GM18867 (cell line): Measurements from ENCODE around the gene CBARP.
A peak's percentile ranks its signal among the peaks of the same experiment; 100 is the strongest.

Experiments
- ATAC-seq: cut with Tn5 transposase; IDR thresholded peaks from one replicate; pipeline ENCODE4 v1.9.1; 2021; ENCODE audit warnings: mild to moderate bottlenecking, moderate library complexity; ENCODE audit not compliant: unreplicated experiment

CBARP gene

GRCh38 chr19:1241417-1242095 lies 3.8 kb upstream of the CBARP start, which contains the start of gene ATP5F1D:
ATP5F1D (plus strand) TSS chr19:1241751; CDS start chr19:1241851, 100 bp downstream.
- ATAC-seq: peak; percentile 49

GRCh38 chr19:1240925-1241324 lies 3.1 kb upstream of the CBARP start:
- no peak for ATAC-seq

GRCh38 chr19:1239796-1240737 lies 2.3 kb upstream of the CBARP start:
- peak; percentile 40 for ATAC-seq

- no peak for ATAC-seq
These were observed 1.6 kb upstream of the CBARP start for GRCh38 chr19:1239420-1239795.

GRCh38 chr19:1238369-1239303 lies 831 bp upstream of the CBARP start:
- no peak for ATAC-seq

- no peak for ATAC-seq
These were observed 662 bp downstream of the CBARP start for GRCh38 chr19:1237027-1237659.

- ATAC-seq: no peak
These were observed 1.2 kb downstream of the CBARP start for GRCh38 chr19:1236576-1236975.

- ATAC-seq: no peak
These were observed 1.9 kb downstream of the CBARP start for GRCh38 chr19:1235625-1236538.

GRCh38 chr19:1234955-1235380 lies 2.8 kb downstream of the CBARP start:
- no peak for ATAC-seq

- ATAC-seq: no peak
These were observed 3.5 kb downstream of the CBARP start for GRCh38 chr19:1234051-1234954.

- no peak for ATAC-seq
These were observed 4.6 kb downstream of the CBARP start for GRCh38 chr19:1233115-1233667.

- ATAC-seq: no peak
These were observed 5.1 kb downstream of the CBARP start for GRCh38 chr19:1232652-1233072.

- no peak for ATAC-seq
These were observed 5.8 kb downstream of the CBARP start for GRCh38 chr19:1231729-1232637.

- ATAC-seq: no peak
These were observed 6.9 kb downstream of the CBARP start for GRCh38 chr19:1230783-1231489.

- no peak for ATAC-seq
These were observed 7.7 kb downstream of the CBARP start for GRCh38 chr19:1229924-1230782.
